DLD1 (cell line): ENCODE results near the gene UNC119B.

Experiments
- in situ Hi-C: cut with HindIII; loops from 2 replicates; pipeline ENCODE4 v1.10.0; 2017; ENCODE audit warnings: low sequenced_read_pairs

UNC119B gene

GRCh38 chr12:120738252-120739030 is 28.2 kb downstream of the UNC119B start:
- in situ Hi-C loops = no loop called here

- in situ Hi-C loops = no loop called here
These were observed 28.9 kb downstream of the UNC119B start for GRCh38 chr12:120739031-120739762.

- in situ Hi-C loops = no loop called here
These were observed 29.8 kb downstream of the UNC119B start for GRCh38 chr12:120739821-120740613.

GRCh38 chr12:120740871-120741270 is 30.6 kb downstream of the UNC119B start:
- in situ Hi-C loops = no loop called here

- in situ Hi-C loops = no loop called here
These were observed 31.5 kb downstream of the UNC119B start for GRCh38 chr12:120741476-120742421.

GRCh38 chr12:120744922-120745493 is 34.8 kb downstream of the UNC119B start:
- in situ Hi-C loops = no loop called here

- in situ Hi-C loops = no loop called here
These were observed 38.0 kb downstream of the UNC119B start for GRCh38 chr12:120748242-120748641.

- in situ Hi-C loops = no loop called here
These were observed 39.0 kb downstream of the UNC119B start for GRCh38 chr12:120749256-120749655.

- in situ Hi-C loops = no loop called here
These were observed 40.5 kb downstream of the UNC119B start for GRCh38 chr12:120750806-120751205.

- in situ Hi-C loops = no loop called here
These were observed 41.1 kb downstream of the UNC119B start for GRCh38 chr12:120751389-120751788.

- in situ Hi-C loops = no loop called here
These were observed 44.5 kb downstream of the UNC119B start for GRCh38 chr12:120754792-120755191.

GRCh38 chr12:120755269-120755668 is 45.0 kb downstream of the UNC119B start:
- in situ Hi-C loops = no loop called here

GRCh38 chr12:120757226-120757742 is 47.0 kb downstream of the UNC119B start:
- in situ Hi-C loops = no loop called here

- in situ Hi-C loops = no loop called here
These were observed 47.7 kb downstream of the UNC119B start for GRCh38 chr12:120757949-120758348.

- in situ Hi-C loops = no loop called here
These were observed 48.7 kb downstream of the UNC119B start for GRCh38 chr12:120758798-120759590.

GRCh38 chr12:120759591-120760348 is 49.5 kb downstream of the UNC119B start:
- in situ Hi-C loops = no loop called here

GRCh38 chr12:120760349-120761254 is 50.3 kb downstream of the UNC119B start:
- in situ Hi-C loops = no loop called here
